BE2C (cell line): ENCODE data around the gene MARCHF2.

Source experiments
- DNase-seq: peaks from one replicate; pipeline ENCODE4 v3.0.0-alpha.2; 2020
- H3K27me3 ChIP-seq: fragments of 250-450 bp; sonication (Bioruptor Pico); 2 replicates; pipeline ENCODE4 v1.5.1; 2020; ENCODE audit warnings: mild to moderate bottlenecking
- H3K36me3 ChIP-seq: fragments of 250-450 bp; sonication (Bioruptor Pico); 2 replicates; pipeline ENCODE4 v1.5.1; 2020; ENCODE audit warnings: mild to moderate bottlenecking
- H3K4me1 ChIP-seq: fragments of 250-450 bp; sonication (Bioruptor Pico); 2 replicates; pipeline ENCODE4 v1.5.1; 2020
- H3K4me3 ChIP-seq: 2 replicates; pipeline ENCODE4 v1.5.1; 2011; ENCODE audit warnings: low read depth, low read length
- H3K9me3 ChIP-seq: fragments of 250-450 bp; sonication (Bioruptor Pico); 2 replicates; pipeline ENCODE4 v1.5.1; 2020
- CTCF ChIP-seq: IDR thresholded peaks from 2 replicates; pipeline ENCODE4 v1.5.1; 2012; ENCODE audit warnings: mild to moderate bottlenecking, low read depth, low read length

Gene MARCHF2

DNA sequence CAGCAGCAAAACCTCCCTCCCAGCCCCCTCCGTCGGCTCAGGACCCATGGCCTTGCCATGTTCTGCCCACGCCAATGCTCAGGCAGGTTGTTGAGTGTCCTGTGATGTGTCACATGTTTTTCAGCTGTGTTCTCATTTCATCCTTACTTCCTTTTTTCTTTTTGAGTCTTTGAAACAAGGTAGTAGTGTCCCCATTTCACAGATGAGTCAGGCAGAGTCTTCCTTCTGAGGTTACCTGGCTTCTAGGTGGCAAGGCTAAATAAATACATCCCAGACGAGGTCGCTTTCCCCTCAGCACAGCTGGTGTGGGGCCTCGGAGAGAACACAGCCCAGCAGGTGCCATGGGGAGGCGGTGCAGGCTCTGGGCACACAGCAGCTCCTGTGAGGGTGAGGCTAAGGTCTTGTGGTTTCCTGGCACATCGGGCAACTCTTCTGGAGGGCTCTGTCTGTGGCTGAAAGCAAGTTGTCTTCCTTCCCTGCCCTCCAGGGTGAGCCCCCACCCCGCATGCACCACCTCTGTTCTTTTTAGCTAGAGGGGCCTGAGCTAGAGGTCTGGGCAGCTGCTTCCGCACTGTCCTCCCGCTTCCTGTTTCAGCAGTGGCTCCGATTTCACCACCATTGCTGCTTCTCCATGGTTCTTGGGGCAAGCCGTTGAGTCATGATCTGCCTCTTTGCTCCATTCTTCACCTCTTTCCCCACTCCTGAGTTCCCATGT is 74.2 kb downstream of the MARCHF2 start:
- no peak for TF ChIP-seq CTCF
- Histone ChIP-seq H3K9me3 (no peaks in the 10 kb centered on the region), H3K4me1 (no peaks in the 10 kb centered on the region), H3K36me3 (peaks cover 69% of the 10 kb centered on the region), H3K27me3 (no peaks in the 10 kb centered on the region), H3K4me3 (no peak overlapping the region)
- no peak for DNase-seq

- TF ChIP-seq CTCF = no peak
- Histone ChIP-seq H3K4me3 (no peak overlapping the region), H3K27me3 (no peaks in the 10 kb centered on the region), H3K4me1 (no peaks in the 10 kb centered on the region), H3K9me3 (no peaks in the 10 kb centered on the region), H3K36me3 (peaks cover 61% of the 10 kb centered on the region)
- no peak for DNase-seq
Measured at GRCh38 chr19:8488365-8488764, 75.3 kb downstream of the MARCHF2 start.
